Hepatocyte (in vitro differentiated cells): ENCODE results near the gene IL20RB.

Source experiments
- CTCF ChIP-seq: fragments of 200-600 bp; sonication (generic); IDR thresholded peaks from 2 replicates; pipeline ENCODE4 v1.5.1; 2016; ENCODE audit warnings: antibody characterized with exemption, mild to moderate bottlenecking; ENCODE audit not compliant: poor library complexity
- EZH2 ChIP-seq: fragments of 200-600 bp; sonication (generic); IDR thresholded peaks from 2 replicates; pipeline ENCODE4 v1.6.1; 2016; ENCODE audit warnings: antibody characterized with exemption, mild to moderate bottlenecking, borderline replicate concordance
- EZH2phosphoT487 ChIP-seq: fragments of 200-600 bp; sonication (generic); IDR thresholded peaks from one replicate; pipeline ENCODE4 v1.6.1; 2018; ENCODE audit warnings: antibody characterized with exemption, mild to moderate bottlenecking, low read depth, moderate library complexity; ENCODE audit not compliant: unreplicated experiment, severe bottlenecking

- no peak for TF ChIP-seq CTCF
- TF ChIP-seq EZH2 = no peak
- no peak for TF ChIP-seq EZH2phosphoT487
These were observed 24.8 kb downstream of the IL20RB start for GRCh38 chr3:136982520-136983138.
